ENCODE measurements around the gene TMED7. TPM values are rescaled to one million over a fixed set of nuclear protein-coding genes. Genes with fewer than 3 reads are reported as not detected.

TMED7 gene
- total RNA-seq, 1 experiment from 2014 or later = 86.5 TPM

DNA sequence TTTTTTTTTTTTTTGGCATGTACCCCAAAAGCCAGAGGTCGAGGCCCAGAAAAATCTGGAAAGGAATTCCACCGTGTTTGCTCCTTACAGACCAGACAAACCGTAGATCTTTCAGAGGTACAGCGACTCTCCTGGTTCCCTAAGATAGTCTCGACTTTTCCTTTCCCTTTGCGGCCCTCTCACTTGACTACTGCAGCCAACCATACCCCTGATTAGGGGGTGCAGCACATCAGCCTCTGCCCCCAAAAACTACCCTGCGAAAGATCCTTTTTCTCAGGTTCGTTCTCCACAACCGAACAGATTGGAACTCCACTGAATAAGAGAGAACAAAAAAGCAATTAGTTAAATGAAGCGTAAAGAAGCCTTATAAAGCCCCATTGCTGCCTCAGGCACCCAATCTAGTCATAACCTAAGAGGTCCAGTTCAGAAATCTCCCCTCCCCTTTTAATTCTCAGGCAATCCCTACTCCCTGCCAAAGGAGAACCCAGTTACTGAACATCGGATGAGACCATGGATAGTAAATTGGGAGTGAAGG, 23.2 kb downstream of the TMED7 start (continued):
- TF ChIP-seq RORB (CRISPR knock-in tag; IDR thresholded peaks at IDR 0.05) = no peak
- TF ChIP-seq, protein P1, sequence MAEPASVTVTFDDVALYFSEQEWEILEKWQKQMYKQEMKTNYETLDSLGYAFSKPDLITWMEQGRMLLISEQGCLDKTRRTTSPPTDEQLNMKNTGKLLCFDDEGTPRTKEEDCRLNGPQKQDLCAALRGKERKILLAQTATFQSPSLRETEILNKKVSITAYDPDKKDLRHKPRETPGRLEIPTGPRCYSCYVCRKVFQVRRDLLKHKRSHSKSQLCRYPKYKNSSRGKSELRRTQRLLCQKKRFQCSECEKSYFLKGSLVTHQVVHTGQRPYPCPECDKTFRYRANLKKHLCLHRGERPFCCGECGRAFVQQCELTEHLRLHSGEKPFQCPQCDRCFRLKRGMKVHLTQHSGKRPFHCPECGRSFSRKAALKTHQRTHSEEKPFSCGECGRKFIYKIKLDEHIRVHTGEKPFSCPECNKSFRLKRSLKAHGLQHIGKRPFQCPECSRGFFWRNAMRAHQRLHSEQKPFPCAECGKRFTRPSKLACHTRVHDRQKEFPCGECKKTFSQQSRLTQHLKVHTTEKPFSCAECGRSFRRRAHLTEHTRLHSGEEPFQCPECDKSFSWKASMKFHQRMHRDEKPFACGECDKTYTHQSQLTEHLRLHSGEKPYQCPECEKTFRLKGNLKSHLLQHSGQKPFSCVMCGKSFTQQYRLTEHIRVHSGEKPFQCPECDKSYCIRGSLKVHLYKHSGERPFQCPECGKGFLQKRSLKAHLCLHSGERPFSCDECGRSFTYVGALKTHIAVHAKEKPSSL (CRISPR knock-in tag; conservative IDR thresholded peaks at IDR 0.05) = no peak
- TF ChIP-seq TEAD4 (CRISPR knock-in tag; IDR thresholded peaks at IDR 0.05) = no peak
- TF ChIP-seq HMGA2 (CRISPR knock-in tag; IDR thresholded peaks at IDR 0.05) = no peak
- no peak for TF ChIP-seq FOXP1 (CRISPR knock-in tag; IDR thresholded peaks at IDR 0.05; ENCODE audit: borderline replicate concordance)
- TF ChIP-seq, protein P2, sequence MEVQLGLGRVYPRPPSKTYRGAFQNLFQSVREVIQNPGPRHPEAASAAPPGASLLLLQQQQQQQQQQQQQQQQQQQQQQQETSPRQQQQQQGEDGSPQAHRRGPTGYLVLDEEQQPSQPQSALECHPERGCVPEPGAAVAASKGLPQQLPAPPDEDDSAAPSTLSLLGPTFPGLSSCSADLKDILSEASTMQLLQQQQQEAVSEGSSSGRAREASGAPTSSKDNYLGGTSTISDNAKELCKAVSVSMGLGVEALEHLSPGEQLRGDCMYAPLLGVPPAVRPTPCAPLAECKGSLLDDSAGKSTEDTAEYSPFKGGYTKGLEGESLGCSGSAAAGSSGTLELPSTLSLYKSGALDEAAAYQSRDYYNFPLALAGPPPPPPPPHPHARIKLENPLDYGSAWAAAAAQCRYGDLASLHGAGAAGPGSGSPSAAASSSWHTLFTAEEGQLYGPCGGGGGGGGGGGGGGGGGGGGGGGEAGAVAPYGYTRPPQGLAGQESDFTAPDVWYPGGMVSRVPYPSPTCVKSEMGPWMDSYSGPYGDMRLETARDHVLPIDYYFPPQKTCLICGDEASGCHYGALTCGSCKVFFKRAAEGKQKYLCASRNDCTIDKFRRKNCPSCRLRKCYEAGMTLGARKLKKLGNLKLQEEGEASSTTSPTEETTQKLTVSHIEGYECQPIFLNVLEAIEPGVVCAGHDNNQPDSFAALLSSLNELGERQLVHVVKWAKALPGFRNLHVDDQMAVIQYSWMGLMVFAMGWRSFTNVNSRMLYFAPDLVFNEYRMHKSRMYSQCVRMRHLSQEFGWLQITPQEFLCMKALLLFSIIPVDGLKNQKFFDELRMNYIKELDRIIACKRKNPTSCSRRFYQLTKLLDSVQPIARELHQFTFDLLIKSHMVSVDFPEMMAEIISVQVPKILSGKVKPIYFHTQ (CRISPR knock-in tag; IDR thresholded peaks at IDR 0.05) = no peak
- TF ChIP-seq, protein P3, sequence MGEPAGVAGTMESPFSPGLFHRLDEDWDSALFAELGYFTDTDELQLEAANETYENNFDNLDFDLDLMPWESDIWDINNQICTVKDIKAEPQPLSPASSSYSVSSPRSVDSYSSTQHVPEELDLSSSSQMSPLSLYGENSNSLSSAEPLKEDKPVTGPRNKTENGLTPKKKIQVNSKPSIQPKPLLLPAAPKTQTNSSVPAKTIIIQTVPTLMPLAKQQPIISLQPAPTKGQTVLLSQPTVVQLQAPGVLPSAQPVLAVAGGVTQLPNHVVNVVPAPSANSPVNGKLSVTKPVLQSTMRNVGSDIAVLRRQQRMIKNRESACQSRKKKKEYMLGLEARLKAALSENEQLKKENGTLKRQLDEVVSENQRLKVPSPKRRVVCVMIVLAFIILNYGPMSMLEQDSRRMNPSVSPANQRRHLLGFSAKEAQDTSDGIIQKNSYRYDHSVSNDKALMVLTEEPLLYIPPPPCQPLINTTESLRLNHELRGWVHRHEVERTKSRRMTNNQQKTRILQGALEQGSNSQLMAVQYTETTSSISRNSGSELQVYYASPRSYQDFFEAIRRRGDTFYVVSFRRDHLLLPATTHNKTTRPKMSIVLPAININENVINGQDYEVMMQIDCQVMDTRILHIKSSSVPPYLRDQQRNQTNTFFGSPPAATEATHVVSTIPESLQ (CRISPR knock-in tag; IDR thresholded peaks at IDR 0.05) = no peak
- TF ChIP-seq, protein P4, sequence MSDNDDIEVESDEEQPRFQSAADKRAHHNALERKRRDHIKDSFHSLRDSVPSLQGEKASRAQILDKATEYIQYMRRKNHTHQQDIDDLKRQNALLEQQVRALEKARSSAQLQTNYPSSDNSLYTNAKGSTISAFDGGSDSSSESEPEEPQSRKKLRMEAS (CRISPR knock-in tag; IDR thresholded peaks at IDR 0.05) = no peak
- TF ChIP-seq CBFB (CRISPR knock-in tag; IDR thresholded peaks at IDR 0.05; ENCODE audit: low read depth) = no peak
- TF ChIP-seq, protein P5, sequence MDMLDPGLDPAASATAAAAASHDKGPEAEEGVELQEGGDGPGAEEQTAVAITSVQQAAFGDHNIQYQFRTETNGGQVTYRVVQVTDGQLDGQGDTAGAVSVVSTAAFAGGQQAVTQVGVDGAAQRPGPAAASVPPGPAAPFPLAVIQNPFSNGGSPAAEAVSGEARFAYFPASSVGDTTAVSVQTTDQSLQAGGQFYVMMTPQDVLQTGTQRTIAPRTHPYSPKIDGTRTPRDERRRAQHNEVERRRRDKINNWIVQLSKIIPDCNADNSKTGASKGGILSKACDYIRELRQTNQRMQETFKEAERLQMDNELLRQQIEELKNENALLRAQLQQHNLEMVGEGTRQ (CRISPR knock-in tag; IDR thresholded peaks at IDR 0.05) = no peak
- TF ChIP-seq GRHL2 (CRISPR knock-in tag; IDR thresholded peaks at IDR 0.05; ENCODE audit: insufficient replicate concordance, severe bottlenecking) = no peak

DNA sequence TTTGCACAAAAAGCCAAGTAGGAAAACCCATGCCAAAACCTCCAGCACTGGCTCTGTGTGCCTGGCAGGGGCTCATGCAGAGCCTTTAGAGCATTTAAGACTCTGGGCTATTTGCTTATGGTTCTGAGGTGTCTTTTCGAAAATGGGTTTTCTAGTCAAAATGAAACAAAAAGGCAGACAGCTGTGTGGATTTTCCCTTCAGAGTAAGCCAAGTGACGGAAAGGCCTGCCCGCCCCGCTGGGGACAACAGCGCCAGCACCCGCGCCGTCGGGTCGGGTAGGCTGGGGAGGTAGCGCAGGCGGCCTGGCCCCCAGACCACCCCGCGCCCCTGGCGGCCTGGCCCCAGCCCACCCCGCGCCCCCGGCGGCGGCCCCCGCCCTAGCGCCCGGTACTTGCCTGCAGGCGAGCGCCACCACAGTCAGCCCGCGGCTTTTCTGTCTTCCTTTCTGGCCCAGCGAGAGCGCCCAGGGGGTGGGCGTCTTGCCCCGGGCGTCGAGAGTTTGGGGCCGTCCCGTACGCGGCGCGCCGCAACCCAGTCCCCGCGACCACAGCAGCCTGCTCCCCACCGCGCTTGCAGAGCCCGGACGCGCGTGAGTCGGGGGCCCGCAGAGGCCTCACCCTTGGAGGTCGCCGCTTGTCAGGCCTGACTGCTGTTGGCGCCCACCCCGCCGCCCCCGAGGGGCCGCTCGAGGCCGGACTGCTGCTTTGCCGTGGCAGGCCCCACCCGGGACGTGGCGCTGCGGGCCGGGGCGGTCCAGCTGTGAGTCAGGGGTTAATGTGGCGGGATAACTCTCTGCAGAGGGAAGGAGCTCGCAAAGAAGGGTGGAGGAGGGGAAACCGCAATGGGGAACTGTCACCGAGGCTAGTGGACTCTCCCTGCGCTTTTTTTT, 23.9 kb downstream of the TMED7 start, which contains the start of gene TICAM2:
TICAM2 (minus strand) TSS at position 779 of the 890 bp plus-strand sequence. CDS start 21,223 bp downstream, outside the sequence.
- ChIA-PET CTCF (interaction anchor here (0.6 to 1.8 kb wide), 7 partner anchors 10 to 231 kb away, joined by 3 to 6 read pairs (median 4); no protein-coding TSS in a partner anchor), POLR2A (no interaction called here)
- Mint-ChIP-seq H3K27me3 (ENCODE audit: low read depth) (no peaks in the 10 kb centered on the region), H3K4me3 (peak within 1 kb of the TSS; percentile 62), H3K36me3 (no peaks in the 10 kb centered on the region), H3K27ac (no peak within 1 kb of the TSS), H3K9me3 (no peaks in the 10 kb centered on the region), H3K4me1 (peaks cover 31% of the 10 kb centered on the region)
- peak; percentile 78 for DNase-seq (ENCODE audit: low spot score)
- peak; percentile 89 for ATAC-seq
- TF ChIP-seq, protein P6, sequence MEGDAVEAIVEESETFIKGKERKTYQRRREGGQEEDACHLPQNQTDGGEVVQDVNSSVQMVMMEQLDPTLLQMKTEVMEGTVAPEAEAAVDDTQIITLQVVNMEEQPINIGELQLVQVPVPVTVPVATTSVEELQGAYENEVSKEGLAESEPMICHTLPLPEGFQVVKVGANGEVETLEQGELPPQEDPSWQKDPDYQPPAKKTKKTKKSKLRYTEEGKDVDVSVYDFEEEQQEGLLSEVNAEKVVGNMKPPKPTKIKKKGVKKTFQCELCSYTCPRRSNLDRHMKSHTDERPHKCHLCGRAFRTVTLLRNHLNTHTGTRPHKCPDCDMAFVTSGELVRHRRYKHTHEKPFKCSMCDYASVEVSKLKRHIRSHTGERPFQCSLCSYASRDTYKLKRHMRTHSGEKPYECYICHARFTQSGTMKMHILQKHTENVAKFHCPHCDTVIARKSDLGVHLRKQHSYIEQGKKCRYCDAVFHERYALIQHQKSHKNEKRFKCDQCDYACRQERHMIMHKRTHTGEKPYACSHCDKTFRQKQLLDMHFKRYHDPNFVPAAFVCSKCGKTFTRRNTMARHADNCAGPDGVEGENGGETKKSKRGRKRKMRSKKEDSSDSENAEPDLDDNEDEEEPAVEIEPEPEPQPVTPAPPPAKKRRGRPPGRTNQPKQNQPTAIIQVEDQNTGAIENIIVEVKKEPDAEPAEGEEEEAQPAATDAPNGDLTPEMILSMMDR (IDR thresholded peaks at IDR 0.05) = no peak
- TF ChIP-seq FOXJ3 (CRISPR knock-in tag; IDR thresholded peaks at IDR 0.05; ENCODE audit: borderline replicate concordance) = no peak
- TF ChIP-seq TEAD1 (CRISPR knock-in tag; IDR thresholded peaks at IDR 0.05) = no peak
- TF ChIP-seq, protein P5 (CRISPR knock-in tag; IDR thresholded peaks at IDR 0.05) = no peak
- TF ChIP-seq ZNF416 (CRISPR knock-in tag; IDR thresholded peaks at IDR 0.05) = 0 out of 2 replicates have a peak, but pooled peaks have one; percentile 66
- no peak; the same call in 1 of the 2 replicates for TF ChIP-seq PRRX2 (CRISPR knock-in tag; IDR thresholded peaks at IDR 0.05)
- peak; percentile 43; the same call in 1 of the 2 replicates for TF ChIP-seq ZNF121 (CRISPR knock-in tag; IDR thresholded peaks at IDR 0.05)
- TF ChIP-seq, protein P7, sequence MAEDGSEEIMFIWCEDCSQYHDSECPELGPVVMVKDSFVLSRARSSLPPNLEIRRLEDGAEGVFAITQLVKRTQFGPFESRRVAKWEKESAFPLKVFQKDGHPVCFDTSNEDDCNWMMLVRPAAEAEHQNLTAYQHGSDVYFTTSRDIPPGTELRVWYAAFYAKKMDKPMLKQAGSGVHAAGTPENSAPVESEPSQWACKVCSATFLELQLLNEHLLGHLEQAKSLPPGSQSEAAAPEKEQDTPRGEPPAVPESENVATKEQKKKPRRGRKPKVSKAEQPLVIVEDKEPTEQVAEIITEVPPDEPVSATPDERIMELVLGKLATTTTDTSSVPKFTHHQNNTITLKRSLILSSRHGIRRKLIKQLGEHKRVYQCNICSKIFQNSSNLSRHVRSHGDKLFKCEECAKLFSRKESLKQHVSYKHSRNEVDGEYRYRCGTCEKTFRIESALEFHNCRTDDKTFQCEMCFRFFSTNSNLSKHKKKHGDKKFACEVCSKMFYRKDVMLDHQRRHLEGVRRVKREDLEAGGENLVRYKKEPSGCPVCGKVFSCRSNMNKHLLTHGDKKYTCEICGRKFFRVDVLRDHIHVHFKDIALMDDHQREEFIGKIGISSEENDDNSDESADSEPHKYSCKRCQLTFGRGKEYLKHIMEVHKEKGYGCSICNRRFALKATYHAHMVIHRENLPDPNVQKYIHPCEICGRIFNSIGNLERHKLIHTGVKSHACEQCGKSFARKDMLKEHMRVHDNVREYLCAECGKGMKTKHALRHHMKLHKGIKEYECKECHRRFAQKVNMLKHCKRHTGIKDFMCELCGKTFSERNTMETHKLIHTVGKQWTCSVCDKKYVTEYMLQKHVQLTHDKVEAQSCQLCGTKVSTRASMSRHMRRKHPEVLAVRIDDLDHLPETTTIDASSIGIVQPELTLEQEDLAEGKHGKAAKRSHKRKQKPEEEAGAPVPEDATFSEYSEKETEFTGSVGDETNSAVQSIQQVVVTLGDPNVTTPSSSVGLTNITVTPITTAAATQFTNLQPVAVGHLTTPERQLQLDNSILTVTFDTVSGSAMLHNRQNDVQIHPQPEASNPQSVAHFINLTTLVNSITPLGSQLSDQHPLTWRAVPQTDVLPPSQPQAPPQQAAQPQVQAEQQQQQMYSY (CRISPR knock-in tag; IDR thresholded peaks at IDR 0.05) = no peak
